Activated CD4-positive, alpha-beta T cell treated with anti-CD3 and anti-CD28 coated beads, Interleukin-2, amount 10 ng/mL, durations not matched to agents 24 days and 14 days (primary cell): ENCODE measurements around the gene NIT2. TPM values are rescaled to one million over a fixed set of nuclear protein-coding genes. Genes with fewer than 3 reads are reported as not detected.

Experiments used
- DNase-seq: peaks from one replicate; pipeline ENCODE4 v3.0.0; 2022
- H3K27ac Mint-ChIP-seq: one replicate; pipeline ENCODE4 v1.8.0; 2022; ENCODE audit warnings: mild to moderate bottlenecking, mixed read lengths
- H3K27me3 Mint-ChIP-seq: one replicate; pipeline ENCODE4 v1.8.0; 2022; ENCODE audit warnings: mixed read lengths
- H3K36me3 Mint-ChIP-seq: one replicate; pipeline ENCODE4 v1.8.0; 2022; ENCODE audit warnings: low read depth, mild to moderate bottlenecking, mixed read lengths
- H3K4me1 Mint-ChIP-seq: one replicate; pipeline ENCODE4 v1.8.0; 2021; ENCODE audit warnings: mixed read lengths
- H3K4me3 Mint-ChIP-seq: one replicate; pipeline ENCODE4 v1.8.0; 2022; ENCODE audit warnings: mild to moderate bottlenecking, moderate library complexity, mixed read lengths
- H3K9me3 Mint-ChIP-seq: one replicate; pipeline ENCODE4 v1.8.0; 2021; ENCODE audit warnings: mixed read lengths
- intact Hi-C: fragments of 100-400 bp; cut with micrococcal nuclease; formaldehyde crosslinking; loops from one replicate; pipeline ENCODE4 v1.15.1; 2023
- total RNA-seq: library from RNA; stranded (reverse); gene quantifications from 2 replicates; pipeline ENCODE4 v1.2.3, GENCODE V29; 2022

Gene NIT2
- total RNA-seq, 1 donor from 2014 or later: 75.5 TPM

- peaks cover 12% of the 10 kb centered on the region for H3K9me3 Mint-ChIP-seq
- no peaks in the 10 kb centered on the region for H3K27me3 Mint-ChIP-seq
- H3K36me3 Mint-ChIP-seq: peaks cover 22% of the 10 kb centered on the region
- DNase-seq: no peak
- no peak overlapping the region for H3K4me3 Mint-ChIP-seq
- peaks cover 13% of the 10 kb centered on the region for H3K4me1 Mint-ChIP-seq
- intact Hi-C loops: loop anchor here (10.0 kb wide), 1 partner anchor 978 kb away; no protein-coding TSS in a partner anchor
- H3K27ac Mint-ChIP-seq: no peak overlapping the region
Measured at GRCh38 chr3:100407164-100407563, 72.6 kb downstream of the NIT2 start.

- Mint-ChIP-seq H3K4me1 (peaks cover 6% of the 10 kb centered on the region), H3K36me3 (peaks cover 22% of the 10 kb centered on the region)
Measured at GRCh38 chr3:100407977-100408532, 73.5 kb downstream of the NIT2 start.

More at GRCh38 chr3:100407977-100408532, 73.5 kb downstream of the NIT2 start:
- Mint-ChIP-seq H3K27me3 (no peaks in the 10 kb centered on the region), H3K4me3 (no peak overlapping the region), H3K9me3 (peaks cover 12% of the 10 kb centered on the region), H3K27ac (no peak overlapping the region)
- intact Hi-C loops: loop anchor here (10.0 kb wide), 1 partner anchor 977 kb away; no protein-coding TSS in a partner anchor
- no peak for DNase-seq

Other genes starting within 250 kb of the NIT2 start
- gene FILIP1L, start 220.3 kb upstream of the NIT2 start, total RNA-seq: 1.2 and 1.4 TPM in 2 replicates
- 17.6 and 19.4 TPM in 2 replicates for gene TBC1D23, start 73.8 kb upstream of the NIT2 start, total RNA-seq
- gene TOMM70, start 66.3 kb downstream of the NIT2 start, total RNA-seq: 57.4 and 61.5 TPM in 2 replicates
- gene LNP1, start 66.8 kb downstream of the NIT2 start, total RNA-seq: 2.1 and 2.6 TPM in 2 replicates
- 0.26 TPM in 1 of 2 replicates, not detected in the other for gene TMEM45A, start 157.9 kb downstream of the NIT2 start, total RNA-seq